Activated CD8-positive, alpha-beta memory T cell treated with anti-CD3 and anti-CD28 coated beads, Interleukin-2, amount 50 U/mL, for 24 hours (primary cell): ENCODE measurements around the gene SLITRK3.
"Not testable (repeated sequence)": the region's sequence is repeated elsewhere in the genome, so short reads cannot be mapped to it uniquely, and the experiment has no call there.

Experiments used
- DNase-seq: peaks from one replicate; pipeline ENCODE4 v3.0.0-alpha.2; 2020; ENCODE audit errors: extremely low read depth

SLITRK3 gene

GRCh38 chr3:165192610-165193192 lies 3.5 kb downstream of the SLITRK3 start:
- DNase-seq: no peak

- DNase-seq: no peak
Observed at GRCh38 chr3:165191491-165191890, 4.7 kb downstream of the SLITRK3 start.

GRCh38 chr3:165188452-165188851 lies 7.7 kb downstream of the SLITRK3 start:
- no peak for DNase-seq

- no peak for DNase-seq
Observed at GRCh38 chr3:165185707-165186327, 10.4 kb downstream of the SLITRK3 start.

- no peak for DNase-seq
Observed at GRCh38 chr3:165181556-165181955, 14.6 kb downstream of the SLITRK3 start.

- no peak for DNase-seq
Observed at GRCh38 chr3:165170236-165170635, 25.9 kb downstream of the SLITRK3 start.

- DNase-seq: no peak
Observed at GRCh38 chr3:165169368-165169767, 26.8 kb downstream of the SLITRK3 start.

GRCh38 chr3:165162883-165163282 lies 33.3 kb downstream of the SLITRK3 start:
- no peak for DNase-seq

GRCh38 chr3:165159760-165160421 lies 36.3 kb downstream of the SLITRK3 start:
- DNase-seq: no peak

GRCh38 chr3:165158011-165158410 lies 38.2 kb downstream of the SLITRK3 start:
- DNase-seq: no peak

GRCh38 chr3:165156757-165157420 lies 39.3 kb downstream of the SLITRK3 start:
- no peak for DNase-seq

- DNase-seq: no peak
Observed at GRCh38 chr3:165148876-165149441, 47.2 kb downstream of the SLITRK3 start.

GRCh38 chr3:165144271-165144670 lies 51.9 kb downstream of the SLITRK3 start:
- DNase-seq: no peak

- DNase-seq: not testable (repeated sequence)
Observed at GRCh38 chr3:165139918-165140317, 56.3 kb downstream of the SLITRK3 start.
